Measurements from ENCODE around the gene RSPH1.
"Not testable (repeated sequence)": the region's sequence is repeated elsewhere in the genome, so short reads cannot be mapped to it uniquely, and the experiment has no call there.

RSPH1 gene

DNA sequence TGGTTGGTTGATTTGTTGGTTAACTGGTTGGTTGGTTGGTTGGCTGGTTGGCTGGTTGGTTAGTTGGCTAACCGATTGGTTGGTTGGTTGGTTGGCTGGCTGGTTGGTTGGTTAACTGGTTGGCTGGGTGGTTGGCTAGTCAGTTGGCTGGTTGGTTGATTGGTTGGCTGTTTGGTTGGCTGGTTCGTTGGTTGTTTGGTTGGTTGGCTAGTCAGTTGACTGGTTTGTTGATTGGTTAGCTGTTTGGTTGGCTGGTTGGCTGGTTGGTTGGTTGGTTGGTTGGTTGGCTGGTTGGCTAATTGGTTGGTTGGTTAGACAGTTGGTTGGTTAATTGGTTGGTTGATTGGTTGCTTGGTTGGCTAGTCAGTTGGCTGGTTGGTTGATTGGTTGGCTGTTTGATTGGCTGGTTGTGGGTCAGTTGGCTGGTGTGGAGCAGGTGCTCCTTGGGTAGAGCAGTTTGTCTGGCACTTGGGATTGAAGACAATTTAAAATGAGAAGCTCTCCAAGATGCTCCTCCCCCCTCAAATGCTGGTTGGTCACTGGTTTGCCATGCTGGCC is 6.9 kb downstream of the RSPH1 start:
- DNase-seq (ENCODE audit: low read depth in 2 of 2), result no peak

DNA sequence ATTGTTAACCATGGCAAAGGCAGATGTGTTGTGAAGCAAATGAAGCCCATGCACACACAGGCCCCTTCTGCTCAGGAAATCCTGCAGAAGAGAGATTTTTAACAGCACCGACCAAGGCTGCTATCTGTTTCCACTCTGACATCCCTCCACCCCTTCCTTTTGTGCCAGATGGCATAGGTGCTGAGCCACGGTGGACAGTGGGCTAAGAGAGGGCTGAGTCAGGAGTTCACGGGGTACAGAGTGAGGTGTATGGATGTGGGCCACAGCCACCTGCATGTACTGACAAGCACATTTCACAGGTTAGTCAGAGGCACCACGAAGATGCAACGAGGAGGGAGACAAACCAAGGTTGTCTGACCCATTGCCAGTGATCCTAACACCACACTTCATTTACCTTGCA is 9.5 kb downstream of the RSPH1 start:
- no peak for DNase-seq (ENCODE audit: low read depth in 2 of 2)

DNA sequence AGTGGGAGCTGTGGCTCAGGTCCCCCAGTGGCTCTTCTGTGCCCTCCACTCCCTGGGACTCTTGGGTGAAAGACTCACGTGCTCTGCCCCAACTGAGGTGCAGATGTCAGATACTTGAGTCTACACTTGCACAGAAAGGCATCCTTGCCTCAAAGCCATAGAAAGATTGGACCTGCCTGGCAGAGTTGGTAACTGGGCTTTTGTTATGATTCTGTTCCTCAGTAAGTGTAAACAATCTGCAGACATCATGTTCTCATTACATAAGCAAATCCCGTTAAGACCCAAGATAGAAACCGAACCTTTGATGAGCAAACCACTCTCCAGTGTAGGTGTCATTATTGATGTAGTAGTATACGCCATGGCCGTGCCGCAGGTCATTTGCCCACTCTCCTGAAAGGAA is 10.0 kb downstream of the RSPH1 start:
- DNase-seq (ENCODE audit: low read depth in 2 of 2), result no peak

DNA sequence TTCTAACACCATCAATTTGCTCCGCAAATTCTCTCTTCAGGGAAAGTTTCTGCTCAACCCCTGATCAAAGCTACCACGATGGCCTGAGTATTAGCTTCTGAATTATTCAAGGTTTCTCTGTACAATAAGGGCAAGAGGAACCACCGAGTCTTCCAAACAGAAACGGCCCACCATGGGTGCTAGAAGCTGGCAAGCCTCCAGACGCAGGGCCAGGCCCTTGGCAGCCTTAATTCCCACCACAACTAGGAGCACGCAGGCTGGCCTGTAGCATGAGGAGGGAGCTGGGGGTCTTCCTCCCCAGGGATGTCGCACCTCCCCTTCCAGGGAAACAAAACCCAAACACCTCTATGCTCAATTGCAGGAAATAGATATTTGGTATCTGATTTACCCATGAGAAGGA is 11.1 kb downstream of the RSPH1 start:
- DNase-seq (ENCODE audit: low read depth in 2 of 2), result no peak

DNA sequence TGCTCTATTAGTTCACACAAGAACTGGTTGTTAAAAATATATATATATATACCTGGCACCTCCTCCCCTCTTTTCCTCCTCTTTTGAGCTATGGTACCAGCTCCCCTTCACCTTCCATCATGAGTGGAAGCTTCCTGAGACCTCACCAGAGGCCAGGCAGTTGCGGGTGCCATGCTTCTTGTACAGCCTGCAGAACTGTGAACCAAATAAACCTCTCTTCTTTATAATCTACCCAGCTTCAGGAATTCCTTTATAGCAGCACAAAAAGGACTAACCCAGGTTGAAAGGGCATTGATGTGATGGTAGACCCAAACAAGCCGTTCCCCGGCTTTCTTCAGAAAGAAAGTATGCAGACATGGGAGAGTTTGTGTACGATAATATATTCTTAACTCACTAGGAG is 14.9 kb downstream of the RSPH1 start:
- DNase-seq (ENCODE audit: low read depth in 2 of 2), result no peak

DNA sequence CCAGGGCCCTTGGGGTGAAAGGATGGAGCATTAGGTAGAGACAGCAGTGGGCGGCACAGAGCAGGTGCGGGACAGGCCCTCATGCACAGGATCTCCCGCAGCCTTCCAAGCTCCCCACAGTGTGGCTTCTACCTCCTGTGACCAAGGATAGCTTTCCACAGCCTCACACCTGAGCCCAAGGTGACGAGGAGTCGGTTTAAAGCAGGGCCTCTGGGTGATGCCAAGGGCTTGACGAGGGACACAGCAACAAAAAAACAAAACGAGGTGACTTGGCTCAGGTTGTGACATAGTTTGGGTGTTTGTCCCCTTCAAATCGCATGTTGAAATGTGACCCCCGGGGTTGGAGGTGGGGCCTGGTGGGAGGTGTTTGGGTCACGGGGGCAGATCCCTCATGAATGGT is 15.3 kb downstream of the RSPH1 start:
- no peak for DNase-seq (ENCODE audit: low read depth in 2 of 2)

DNA sequence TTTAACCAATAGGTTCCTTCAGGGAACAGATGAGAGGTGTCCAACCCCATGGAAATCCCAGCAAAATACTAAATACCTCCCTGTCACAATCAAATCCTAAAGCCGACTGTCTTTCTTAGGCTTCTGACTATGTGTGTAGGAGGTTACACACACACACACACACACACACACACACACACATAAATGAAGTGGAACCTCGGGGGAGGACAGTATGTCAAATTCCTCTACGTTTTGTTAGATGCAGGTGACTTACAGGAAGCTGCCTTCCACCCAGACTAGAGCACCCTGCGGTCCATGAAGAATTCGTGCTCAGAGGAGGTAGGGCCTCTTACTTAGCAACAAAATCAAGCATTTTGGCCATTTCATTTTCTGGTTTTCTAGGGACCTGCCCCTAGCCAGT is 16.4 kb downstream of the RSPH1 start:
- DNase-seq (ENCODE audit: low read depth in 2 of 2), result no peak

DNA sequence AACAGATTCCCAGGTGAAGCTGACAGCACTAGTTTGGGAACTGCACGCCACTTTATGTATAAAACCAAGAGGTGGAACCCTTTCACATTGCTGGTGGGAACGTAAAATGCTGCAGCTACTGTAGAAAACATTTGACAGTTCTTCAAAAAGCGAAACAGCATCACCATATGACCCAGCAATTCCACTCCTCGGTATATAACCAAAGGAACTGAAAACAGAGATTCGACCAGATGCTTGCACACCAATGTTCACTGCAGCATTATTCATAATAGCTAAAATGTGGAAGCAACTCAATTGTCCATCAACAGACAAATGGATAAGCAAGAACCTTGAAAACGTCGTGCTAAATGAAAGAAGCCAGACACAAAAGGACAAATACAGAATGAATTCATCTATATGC is 17.5 kb downstream of the RSPH1 start:
- DNase-seq (ENCODE audit: low read depth in 2 of 2), result no peak

DNA sequence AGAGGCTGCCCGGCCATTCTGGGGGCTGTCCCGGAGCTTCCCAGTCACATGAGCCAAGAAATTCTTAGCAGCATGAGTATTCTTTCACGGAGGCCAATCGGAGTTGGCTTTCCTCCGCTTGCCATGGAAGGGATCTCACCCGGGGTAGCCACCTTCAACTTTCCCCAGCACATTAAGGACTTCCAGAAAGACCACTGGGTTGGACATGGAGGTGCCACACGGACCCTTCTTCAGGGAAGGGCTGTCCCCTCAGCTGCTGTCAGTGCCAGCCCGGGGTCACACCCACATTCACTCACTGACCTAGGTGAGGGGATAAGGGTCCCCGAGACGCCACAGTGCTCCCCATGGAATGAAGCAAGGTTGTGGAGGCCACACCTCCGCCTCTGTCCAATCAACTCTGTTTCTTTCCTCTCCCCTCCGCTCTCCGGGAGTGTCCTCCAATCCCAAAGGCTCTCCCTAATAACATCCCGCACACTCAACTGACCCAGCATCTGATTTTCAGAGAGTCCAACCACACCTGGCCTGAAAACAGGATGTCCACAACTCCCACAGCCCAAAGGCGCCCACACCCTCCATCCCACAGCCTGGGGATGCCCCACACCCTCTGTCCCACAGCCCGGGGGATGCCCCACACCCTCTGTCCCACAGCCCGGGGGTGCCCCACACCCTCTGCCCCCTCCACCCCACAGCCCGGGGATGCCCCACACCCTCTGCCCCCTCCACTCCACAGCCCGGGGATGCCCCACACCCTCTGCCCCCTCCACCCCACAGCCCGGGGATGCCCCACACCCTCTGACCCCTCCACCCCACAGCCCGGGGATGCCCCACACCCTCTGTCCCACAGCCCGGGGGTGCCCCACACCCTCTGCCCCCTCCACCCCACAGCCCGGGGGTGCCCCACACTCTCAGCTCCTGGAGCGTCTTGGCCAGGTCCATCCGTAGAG is 19.4 kb downstream of the RSPH1 start:
- DNase-seq (ENCODE audit: low read depth in 2 of 2), result no peak

DNA sequence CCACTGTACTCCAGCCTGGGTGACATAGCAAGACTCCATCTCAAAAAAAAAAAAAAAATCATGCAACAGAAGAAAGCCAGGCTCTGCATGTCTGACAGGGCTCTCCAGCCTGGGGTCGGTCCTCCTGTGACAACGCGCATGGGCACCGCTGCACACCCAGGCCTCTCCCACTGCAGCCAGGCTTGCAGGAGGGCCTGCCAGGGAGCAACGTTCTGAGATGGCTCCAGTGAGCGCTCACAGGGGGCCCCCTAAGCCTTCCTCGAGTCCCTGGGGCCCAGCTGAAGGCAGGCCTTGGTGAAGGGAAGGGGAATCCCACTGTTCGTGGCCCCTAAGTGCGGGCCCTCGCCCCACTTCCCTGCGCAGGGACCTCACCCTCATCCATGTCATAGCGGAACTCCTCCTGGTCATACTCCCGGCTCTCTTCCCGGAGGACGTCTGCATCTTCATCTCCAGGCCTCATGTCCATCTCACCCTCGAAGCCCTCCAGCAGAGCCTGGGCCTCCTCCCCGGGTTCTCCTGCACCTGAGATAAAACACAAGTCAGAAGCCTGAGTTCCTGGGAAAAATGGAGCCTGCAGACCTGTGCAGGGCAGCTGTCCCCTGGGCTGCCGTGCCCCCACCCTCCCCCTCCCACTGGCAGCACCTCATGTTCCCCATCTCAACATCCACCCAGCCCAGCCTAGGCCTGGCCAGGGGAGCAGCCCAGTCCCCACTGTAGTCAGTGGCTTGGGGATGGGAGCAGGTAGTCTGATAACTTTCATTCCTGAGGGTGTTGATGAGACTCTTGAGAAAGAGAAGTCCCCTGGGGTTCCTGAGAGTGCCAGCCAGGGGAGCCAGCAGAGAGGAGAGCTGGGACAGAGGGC is 20.3 kb downstream of the RSPH1 start:
- no peak for DNase-seq (ENCODE audit: low read depth in 2 of 2)

DNA sequence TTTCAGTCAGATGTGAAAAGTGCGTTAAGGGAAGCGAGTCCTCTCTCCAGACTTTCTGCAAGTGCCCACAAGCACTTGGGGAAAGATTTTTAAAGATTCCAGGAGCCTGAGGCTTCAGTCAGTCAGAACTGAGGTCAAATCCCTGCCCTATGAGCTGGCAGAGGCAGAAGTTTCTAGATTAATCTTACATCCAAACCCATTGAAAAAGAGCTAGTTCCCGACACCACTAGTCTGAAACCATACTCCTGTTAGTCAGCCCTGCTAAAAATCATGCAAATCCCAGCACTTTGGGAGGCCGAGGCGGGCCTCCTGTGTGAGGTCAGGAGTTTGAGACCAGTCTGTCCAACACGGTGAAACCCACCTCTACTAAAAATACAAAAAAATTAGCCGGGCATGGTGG is 21.0 kb downstream of the RSPH1 start:
- DNase-seq (ENCODE audit: low read depth in 2 of 2), result no peak

DNA sequence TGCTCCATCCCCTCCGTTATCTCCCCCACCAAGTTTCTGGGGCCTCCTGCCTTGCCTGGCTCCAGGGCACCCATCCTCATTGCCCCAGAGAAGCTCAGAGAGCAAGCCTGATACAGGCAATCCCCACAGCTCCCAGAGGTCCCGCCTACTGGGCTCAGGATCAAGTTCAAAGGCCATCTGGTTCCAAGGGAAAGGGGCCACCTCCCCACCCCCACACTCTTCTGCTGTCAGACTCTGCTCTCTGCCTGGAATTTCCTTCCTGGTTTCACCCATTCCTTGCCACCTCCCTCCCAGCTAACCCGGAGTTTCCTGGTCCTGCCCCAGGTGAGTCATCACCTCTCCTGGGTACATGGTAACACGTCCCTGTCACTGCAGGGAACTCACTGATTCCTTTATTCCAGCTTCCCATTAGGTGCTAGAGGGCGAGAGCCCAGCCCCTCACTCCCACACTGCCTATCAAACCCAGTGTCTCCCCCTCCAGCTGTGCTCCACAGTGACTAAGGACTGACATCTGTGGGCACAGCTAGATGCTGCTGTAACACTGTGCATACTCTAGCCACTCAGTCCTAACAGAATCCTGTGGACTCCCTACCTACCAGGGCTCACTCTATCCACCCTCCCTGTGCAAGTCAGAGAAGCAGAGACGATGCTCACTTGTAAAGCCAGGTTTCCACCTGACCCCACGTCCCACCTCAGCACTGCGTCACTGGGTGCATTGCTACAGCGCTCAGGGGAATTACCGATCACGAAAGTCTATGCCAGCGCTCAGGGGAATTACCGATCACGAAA is 21.8 kb downstream of the RSPH1 start:
- DNase-seq (ENCODE audit: low read depth in 2 of 2), result no peak

DNA sequence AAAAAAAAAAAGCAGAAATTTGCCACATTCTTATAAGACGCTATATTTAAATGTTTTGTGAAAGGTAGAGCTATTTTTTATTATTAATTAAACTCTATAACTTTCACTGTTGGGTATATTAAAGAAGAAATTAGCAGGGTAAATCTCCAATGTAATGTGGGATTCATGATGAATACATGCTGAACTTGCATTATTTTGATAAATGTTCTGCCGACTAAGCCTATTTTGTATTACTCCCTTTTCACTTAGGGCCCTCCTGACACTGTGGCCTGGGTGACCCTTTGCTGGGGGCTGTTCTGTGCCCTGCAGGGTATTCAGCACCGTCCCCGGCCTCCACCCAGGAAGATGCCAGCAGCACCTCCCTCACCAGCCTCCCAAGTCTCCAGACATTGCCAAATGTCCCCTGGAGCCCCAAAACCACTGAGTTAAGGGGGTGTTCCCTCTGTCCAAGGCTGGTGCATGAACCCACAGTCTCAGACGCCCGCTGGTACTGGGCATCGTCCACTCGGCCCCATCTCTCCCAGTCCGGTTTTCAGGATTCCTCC is 22.5 kb downstream of the RSPH1 start:
- DNase-seq (ENCODE audit: low read depth in 2 of 2), result no peak

DNA sequence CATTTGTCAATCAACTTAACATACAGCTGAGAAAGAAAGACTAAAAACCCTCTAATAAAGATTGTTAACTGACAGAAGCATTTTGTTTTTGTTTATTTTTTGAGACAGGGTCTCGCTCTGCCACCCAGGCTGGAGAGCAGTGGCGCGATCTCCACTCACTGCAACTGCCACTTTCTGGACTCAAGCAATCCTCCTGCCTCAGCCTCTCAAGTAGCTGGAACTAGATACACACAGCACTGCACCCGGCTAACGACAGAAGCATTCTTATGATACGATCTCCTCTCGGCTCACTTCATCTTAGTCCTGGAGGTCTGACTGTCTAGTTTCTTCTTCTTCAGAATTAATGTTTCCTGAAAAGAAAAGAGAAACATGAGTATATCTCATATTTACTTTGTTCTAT is 23.5 kb downstream of the RSPH1 start:
- no peak for DNase-seq (ENCODE audit: low read depth in 2 of 2)

DNA sequence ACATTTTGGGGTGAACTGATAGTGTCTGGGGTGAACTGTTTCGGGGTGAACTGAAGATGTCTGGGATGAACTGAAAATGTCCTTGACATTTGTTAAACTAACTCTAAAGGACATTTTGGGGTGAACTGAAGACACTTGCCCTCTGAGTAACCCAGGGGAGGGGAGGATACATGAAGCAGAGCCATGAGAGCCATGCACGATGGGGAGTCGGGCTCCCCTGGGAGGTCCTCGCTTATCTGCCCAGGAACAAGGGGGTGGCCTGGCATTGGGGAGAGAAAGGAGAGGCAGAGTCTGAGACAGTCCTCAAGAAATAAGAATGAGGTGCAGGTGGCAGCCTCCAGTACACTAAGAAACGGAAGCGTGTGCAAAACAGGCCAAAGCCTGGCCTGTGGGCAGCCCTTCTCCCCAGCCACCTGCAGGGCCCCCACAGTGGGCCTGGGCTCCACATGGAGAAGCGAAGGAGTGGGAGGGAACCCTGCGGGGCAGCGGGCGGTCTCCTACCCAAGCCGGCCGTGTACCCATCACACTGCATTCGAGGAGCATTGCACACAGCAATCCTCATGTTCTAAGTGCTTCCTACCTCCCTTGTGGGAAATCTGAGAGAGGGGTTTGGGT is 24.2 kb downstream of the RSPH1 start:
- DNase-seq (ENCODE audit: low read depth in 2 of 2), result no peak

DNA sequence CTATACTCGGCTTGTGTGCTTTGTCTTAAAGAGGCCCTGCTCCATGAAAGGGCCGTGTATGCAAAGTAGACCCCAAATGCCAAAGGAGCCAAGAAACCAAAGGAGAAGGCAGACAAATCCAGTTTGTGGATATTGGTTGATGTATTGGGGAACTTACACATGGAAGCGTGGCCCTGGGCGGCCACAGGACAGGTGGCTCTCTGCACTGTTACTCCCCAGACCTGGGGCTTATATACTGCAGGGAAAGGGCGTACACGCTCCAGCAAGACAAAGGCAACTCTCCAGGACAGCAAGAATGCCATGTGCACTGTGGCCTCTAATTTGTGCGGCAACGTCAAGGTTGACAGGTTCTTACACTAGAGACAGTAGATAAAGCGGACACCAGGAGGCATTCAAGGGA is 24.8 kb downstream of the RSPH1 start:
- no peak for DNase-seq (ENCODE audit: low read depth in 2 of 2)

DNA sequence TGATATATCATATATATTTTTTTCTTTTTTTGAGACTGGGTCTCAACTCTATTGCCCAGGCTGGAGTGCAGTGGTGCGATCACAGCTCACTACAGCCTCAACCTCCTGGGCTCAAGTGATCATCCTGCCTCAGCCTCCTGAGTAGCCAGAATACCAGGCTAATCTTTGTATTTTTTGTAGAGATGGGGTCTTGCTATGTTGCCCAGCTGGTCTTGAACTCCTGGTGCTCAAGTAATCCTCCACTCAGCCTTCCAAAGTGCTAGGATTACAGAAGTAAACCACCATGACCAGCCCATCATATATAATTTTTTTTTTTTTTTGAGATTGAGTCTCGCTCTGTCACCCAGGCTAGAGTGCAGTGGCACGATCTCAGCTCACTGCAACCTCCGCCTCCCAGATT is 26.3 kb downstream of the RSPH1 start:
- DNase-seq (ENCODE audit: low read depth in 2 of 2), result not testable (repeated sequence)

DNA sequence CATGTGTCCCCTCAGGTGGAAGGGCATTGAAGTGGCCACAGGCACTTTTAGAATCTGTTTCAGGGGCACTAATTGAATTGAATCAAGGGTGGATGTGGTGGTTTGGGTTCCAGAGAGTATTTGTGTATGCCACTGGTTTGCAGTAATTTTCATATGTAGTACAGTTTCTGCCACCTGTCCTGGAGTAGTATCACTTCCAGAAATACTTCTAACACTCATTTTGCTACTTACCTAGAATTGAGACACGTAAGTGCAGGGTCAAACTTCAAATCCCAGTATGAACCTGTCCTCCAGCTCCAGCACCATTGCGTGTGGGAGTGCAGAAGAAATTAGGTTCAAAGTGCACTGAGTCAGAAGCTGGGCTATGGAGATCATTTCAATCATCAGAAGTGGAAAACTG is 26.8 kb downstream of the RSPH1 start:
- no peak for DNase-seq (ENCODE audit: low read depth in 2 of 2)

DNA sequence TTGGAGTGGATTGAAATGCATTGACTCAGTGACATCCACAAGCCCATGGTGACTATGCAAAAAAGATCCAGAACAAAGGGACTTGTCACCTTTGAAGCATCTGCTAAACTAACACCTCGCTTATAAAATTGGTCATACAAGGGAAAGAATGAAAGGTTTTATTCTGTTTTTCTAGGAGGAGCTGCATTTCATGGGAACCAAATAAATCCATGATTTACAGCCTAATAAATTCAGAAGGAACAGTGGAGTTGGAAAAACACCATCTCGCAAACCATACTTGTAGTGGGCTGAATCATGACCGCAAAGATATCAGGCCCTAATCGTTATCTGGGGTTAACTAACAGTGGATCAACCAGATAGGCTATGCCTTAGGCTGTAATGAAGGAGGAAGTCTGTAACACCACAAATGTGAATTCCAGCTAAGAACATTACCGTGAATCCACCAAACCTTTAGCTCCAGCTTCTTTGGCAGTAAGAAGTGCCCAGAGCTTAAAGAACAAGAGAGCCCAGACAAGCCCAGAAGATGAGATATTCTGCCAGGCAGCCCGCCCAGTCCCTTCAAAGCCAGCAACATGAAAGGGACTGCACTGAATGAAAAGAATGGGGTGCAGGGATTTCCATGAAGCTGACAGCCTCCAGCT is 27.4 kb downstream of the RSPH1 start:
- DNase-seq (ENCODE audit: low read depth in 2 of 2), result no peak

DNA sequence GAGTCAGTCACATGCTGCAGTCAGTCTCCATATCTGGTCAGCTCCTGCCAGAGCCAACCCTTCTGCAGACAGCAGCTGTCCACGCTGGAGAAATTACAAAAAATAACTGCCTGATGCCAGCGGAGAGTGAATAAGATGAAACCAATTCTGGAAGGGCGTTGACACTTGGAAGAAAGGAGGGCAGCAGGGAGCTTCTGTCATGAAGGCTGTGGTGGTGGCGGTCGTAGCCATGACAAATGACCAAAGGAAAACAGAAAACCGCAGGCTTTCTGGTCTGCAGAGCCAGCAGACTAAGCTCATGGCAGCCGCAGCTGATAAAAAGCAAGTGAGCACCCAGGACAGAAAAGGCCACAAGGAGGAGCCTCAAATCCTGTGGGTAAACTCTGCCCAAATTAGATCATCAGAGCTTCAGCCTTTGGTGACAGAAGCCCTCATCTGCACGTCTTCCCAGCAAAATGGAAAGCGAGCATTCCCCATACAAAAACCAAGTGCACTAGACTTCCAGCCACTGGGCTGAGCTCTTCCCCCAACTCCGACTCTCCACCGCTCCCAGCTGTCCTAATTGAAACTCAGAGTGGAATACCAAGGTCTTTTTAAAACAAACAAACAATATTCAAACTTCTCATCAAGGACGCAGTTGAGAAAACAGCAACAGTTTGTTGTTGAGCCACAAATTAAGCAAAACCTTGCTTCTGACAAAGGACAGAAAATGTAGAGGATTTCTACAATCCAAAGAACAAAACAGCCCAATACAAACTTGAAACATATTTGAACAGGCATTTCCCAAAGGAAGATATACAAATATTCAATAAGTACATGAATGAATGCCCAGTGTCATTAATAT is 28.7 kb downstream of the RSPH1 start:
- no peak for DNase-seq (ENCODE audit: low read depth in 2 of 2)

Measured in stimulated activated CD4-positive, alpha-beta T cell treated with anti-CD3 and anti-CD28 coated beads, Interleukin-15, amount 100 ng/mL, for 48 hours (primary cell).